WI38 (cell line): ENCODE results near the gene MFSD1.

Experiments used
- H3K4me3 ChIP-seq: 2 replicates; pipeline ENCODE4 v1.5.1; 2011; ENCODE audit warnings: low read depth, mild to moderate bottlenecking, control low read depth, low read length
- CTCF ChIP-seq: IDR thresholded peaks from 2 replicates; pipeline ENCODE4 v1.5.1; 2012; ENCODE audit warnings: low read depth, mild to moderate bottlenecking, control low read depth, low read length

The MFSD1 gene

GRCh38 chr3:158766364-158766763 is 35.5 kb upstream of the MFSD1 start:
- no peak overlapping the region for H3K4me3 ChIP-seq
- TF ChIP-seq CTCF: no peak

- peak overlapping the region; percentile 36 for H3K4me3 ChIP-seq
- TF ChIP-seq CTCF: no peak
Observed at GRCh38 chr3:158768361-158768787, 33.5 kb upstream of the MFSD1 start.

- no peak for TF ChIP-seq CTCF
- peak overlapping the region; percentile 36 for H3K4me3 ChIP-seq
Observed at GRCh38 chr3:158768881-158769543, 32.8 kb upstream of the MFSD1 start.

GRCh38 chr3:158769549-158769948 is 32.3 kb upstream of the MFSD1 start:
- TF ChIP-seq CTCF: no peak

GRCh38 chr3:158769952-158770740 is 31.7 kb upstream of the MFSD1 start:
- TF ChIP-seq CTCF: no peak
- H3K4me3 ChIP-seq: peak overlapping the region; percentile 29

More at GRCh38 chr3:158769549-158769948, 32.3 kb upstream of the MFSD1 start:
- peak overlapping the region; percentile 29 for H3K4me3 ChIP-seq

GRCh38 chr3:158770741-158771350 is 31.0 kb upstream of the MFSD1 start:
- no peak for TF ChIP-seq CTCF
- no peak overlapping the region for H3K4me3 ChIP-seq

GRCh38 chr3:158771577-158771976 is 30.3 kb upstream of the MFSD1 start:
- no peak for TF ChIP-seq CTCF
- H3K4me3 ChIP-seq: no peak overlapping the region
